NCI-H1417 (cell line): Measurements from ENCODE around the gene RAB30.

Source experiments
- DNase-seq, 3 experiments: peaks; one replicate each; lab custom pipeline; 2025; lab: John Stamatoyannopoulos, UW

RAB30 gene, protein sequence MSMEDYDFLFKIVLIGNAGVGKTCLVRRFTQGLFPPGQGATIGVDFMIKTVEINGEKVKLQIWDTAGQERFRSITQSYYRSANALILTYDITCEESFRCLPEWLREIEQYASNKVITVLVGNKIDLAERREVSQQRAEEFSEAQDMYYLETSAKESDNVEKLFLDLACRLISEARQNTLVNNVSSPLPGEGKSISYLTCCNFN

GRCh38 chr11:83071567-83072349 lies at the start of gene RAB30:
Gene RAB30, minus strand, starts transcription at chr11:83071897. Its CDS starts 74,581 bp downstream, at chr11:82997316.
- DNase-seq, result peak; percentile 98 to 100 (median 99)

GRCh38 chr11:83120327-83120726 lies 48.6 kb upstream of the RAB30 start:
- DNase-seq, result no peak

- no peak for DNase-seq
Measured at GRCh38 chr11:83119216-83119615, 47.5 kb upstream of the RAB30 start.

- DNase-seq, result no peak
Measured at GRCh38 chr11:83118814-83119213, 47.1 kb upstream of the RAB30 start.

DNA sequence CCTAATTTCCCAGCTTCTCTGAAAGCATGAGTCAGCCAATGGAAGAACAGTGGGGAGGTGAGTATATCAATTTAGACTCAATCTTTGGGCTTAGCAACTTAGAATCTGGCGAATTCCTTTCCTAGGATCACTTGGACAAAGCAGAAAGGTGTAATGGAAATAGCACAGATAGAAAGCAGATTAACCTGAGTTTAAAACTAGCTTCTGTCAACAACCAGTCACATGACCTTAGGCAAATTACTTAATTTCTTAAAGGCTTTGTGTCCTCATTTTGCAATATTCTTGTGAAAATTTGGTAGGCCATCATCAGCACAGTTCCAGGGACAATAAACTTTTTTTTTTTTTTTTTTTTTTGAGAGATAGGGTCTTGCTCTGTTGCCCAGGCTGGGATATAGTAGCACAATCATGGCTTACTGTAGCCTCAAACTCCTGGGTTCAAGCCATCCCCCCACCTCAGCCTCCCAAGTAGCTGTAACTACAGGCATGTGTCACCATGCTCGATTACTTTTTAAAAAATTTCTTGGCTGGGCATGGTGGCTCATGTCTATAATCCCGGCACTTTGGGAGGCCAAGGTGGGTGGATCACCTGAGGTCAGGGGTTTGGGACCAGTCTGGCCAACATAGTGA lies 44.4 kb upstream of the RAB30 start:
- no peak for DNase-seq

DNA sequence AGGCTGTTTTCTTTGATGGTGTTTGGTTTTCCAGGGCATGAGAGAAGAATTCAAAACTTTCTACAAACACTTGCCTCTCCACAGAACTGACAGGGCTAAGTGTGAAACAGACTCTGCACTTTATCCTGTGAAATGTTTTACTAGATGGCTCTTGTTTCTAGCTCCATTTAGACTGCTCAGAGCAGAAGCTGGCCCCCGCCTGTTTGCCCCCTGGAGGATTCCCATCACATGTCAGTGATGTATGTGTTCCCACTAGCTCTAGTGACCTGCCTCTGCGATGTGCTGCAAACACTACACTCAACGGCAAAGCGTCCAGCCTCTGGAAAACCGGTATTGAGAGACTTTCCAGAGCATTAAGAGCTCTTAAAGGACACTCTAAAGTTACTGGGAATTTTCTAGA lies 43.9 kb upstream of the RAB30 start:
- peak in 1 of 3 experiments; percentile 54 for DNase-seq

GRCh38 chr11:83115026-83115425 lies 43.3 kb upstream of the RAB30 start:
- DNase-seq, result peak in 1 of 3 experiments; percentile 59

DNA sequence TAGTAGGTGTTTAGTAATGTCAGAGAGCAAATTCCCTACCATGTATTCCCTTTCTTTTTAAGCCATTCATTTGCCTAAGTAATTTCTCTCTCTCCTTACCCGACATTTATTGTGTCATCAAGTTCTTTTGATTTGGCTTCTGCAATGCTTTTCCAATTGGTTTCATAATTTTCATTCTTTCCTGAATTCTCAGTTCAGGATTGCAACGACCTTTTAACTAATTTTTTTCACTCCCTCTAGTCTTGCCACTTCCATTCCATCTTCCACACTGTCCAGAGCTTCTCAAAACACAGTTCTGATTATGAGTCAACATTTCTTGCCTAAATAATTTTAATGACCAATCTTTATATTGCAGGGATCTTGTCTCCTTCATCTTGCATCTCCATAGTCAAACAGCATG lies 41.2 kb upstream of the RAB30 start:
- no peak for DNase-seq

- no peak for DNase-seq
Measured at GRCh38 chr11:83105168-83105567, 33.5 kb upstream of the RAB30 start.

DNA sequence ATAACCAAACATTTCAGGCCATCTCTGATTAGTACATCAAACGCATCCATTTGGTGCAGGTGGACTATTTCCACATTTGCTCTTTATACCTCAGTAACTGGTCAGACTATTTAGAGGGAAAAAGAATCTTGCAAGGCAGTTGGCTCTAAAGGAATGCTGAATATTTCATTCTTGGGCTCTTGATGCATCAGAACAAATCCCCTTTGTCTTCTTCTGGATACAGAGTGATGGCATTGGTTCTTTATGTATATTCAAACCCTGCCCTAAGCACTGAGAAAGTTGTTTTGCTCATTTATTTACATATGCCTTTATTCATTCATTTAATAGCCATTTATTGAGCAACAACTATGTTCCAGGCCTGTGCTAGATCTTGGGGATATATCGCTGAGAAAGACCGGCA lies 31.1 kb upstream of the RAB30 start:
- DNase-seq, result peak in 1 of 3 experiments; percentile 28

DNA sequence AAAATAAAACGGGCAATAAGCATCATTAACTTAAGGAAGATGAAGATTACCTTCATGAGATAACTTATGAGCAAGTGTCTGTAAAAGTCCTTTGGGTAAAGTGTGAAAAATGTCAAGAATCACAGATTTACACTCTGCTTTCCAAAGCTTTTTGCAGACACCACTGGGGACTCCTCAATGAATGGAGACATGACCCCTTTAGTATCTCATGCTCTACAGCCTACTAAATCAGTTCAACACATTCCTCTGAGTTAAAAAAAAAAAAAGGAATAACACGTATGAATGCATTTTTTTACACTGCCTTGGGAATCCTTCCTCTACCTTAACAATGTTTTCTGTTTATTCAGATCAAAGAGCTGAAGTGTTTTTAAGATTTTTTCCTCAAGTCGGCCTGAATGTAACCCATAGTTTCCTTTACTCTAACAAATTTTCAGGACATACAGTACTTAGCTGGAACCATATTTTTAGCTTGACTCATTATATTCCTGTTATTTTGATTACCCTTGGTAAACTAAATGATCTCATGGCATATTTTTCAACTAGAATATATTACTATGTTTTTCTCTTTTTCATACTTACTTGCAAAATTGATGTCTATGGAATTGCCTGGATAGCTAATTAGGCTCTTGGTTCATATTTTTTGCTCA lies 25.9 kb upstream of the RAB30 start:
- no peak for DNase-seq

DNA sequence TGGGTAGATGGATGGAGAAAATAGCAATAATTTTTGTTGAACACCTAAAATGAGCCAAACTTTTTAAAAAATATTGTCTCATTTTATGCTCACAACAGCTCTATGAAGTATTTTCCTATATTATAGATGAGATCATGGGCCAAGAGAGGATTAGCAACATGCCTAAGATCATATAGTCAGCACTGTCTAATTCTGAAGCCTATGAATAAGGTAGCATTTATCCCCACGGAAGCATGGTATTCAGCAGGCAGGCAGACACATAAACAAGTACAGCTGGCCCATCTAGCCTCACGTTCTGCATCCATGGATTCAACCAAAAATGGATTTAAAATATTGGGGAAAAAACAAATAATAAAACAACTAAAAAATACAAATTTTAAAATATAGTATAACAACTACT lies 21.9 kb upstream of the RAB30 start:
- DNase-seq, result no peak

DNA sequence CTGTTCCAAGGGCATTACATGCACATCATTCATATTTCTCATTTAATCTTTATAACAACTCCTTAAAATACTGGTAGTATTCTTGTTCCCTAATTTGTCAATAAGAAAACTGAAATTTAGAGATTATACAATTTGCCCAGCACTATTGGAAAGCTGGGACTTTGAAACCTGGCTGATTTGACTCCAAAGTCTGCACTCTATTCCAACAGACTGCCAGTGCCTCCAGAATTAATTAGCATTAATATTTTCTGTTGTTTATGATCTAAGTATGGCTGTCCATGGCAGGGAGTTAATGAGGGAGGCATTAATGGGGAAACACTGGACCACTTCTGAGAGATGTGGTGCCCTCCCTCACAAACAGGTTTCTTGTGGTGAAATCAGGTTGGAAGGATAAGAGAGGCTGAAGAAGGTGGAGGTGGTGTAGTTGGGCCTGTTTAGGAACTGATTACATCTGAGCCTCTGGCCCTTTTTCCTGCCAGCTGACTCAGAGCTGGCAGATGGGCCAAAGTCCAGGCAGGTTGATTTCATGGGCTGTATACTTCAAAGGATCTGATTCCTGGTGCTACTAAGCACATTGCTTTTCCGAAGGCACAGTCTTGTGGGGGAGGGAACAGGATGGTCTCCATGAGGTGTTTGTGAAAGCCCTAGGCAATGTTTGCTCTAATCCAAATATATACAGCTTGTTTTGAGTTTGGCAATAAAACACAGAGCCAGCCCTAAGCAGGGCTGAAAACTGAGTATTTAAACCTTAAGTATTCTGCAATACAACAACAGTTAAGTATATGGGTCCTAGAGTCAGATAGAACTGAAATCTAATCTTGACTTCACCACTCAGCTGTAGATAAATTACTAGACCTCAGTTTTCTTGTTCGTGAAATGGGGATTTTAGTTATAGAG lies 21.0 kb upstream of the RAB30 start:
- peak in 2 of 3 experiments; percentile 37 to 70 for DNase-seq

GRCh38 chr11:83088965-83089364 lies 17.3 kb upstream of the RAB30 start:
- DNase-seq, result no peak

GRCh38 chr11:83087035-83087434 lies 15.3 kb upstream of the RAB30 start:
- DNase-seq, result peak in 2 of 3 experiments; percentile 24 to 79

DNA sequence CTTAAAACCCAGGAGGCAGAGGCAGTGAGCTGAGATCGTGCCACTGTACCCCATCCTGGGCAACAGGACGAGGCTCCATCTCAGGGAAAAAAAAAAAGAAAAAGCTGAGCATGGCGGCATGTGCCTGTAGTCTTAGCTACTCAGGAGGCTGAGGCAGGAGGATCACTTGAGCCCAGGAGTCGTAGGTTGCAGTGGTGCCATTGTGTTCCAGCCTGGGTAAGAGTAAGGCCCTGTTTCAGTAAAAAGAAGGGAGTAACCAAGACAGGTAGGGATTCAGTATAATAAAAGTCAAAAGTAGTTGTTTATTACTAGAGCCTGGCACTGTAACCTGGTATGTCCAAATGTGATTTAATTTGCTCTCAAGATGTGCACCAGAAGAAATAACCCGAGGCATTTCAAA lies 8.1 kb upstream of the RAB30 start:
- DNase-seq, result no peak

GRCh38 chr11:83078269-83078668 lies 6.6 kb upstream of the RAB30 start:
- no peak for DNase-seq

- no peak for DNase-seq
Measured at GRCh38 chr11:83073884-83074283, 2.2 kb upstream of the RAB30 start.

DNA sequence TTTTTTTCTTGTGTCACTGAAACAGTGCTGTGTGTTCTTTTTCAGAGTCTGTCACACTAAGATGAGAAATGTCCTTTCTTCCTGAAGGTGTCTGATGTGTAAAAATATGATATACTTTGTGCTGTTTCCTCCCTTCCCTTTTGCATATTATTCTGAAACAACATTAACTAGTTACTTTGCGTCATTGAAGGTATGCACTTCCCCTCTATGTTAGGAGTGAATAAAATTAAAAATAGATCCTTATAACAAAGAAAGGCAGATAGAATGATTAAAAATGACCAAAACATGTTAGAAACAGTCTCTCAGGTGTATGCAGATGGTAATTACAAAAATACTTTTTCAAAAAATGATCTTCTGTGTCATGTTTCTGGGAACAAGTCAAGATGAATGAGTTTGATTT lies 1.6 kb upstream of the RAB30 start:
- no peak for DNase-seq

- DNase-seq, result peak in 2 of 3 experiments; percentile 39
Measured at GRCh38 chr11:83072350-83073242, 899 bp upstream of the RAB30 start.
